Mucosa of descending colon (tissue), 3 donors: Measurements from ENCODE around the gene PAX8. TPM values are rescaled to one million over a fixed set of nuclear protein-coding genes. Genes with fewer than 3 reads are reported as not detected.

ENCODE experiments used
- ATAC-seq: fragments of 200-7000 bp; cut with Tn5 transposase; one replicate; pipeline ENCODE4 v1.9.1; 2020; ENCODE audit warnings: mild to moderate bottlenecking, moderate library complexity
- DNase-seq, 3 donors: peaks; one replicate each; pipeline ENCODE4 v3.0.0-alpha.2; 2020
- H3K36me3 ChIP-seq: fragments of 200-600 bp; one replicate; pipeline ENCODE4 v1.8.0; 2021; ENCODE audit warnings: low read depth, mild to moderate bottlenecking
- H3K4me1 ChIP-seq: fragments of 200-600 bp; one replicate; pipeline ENCODE4 v1.8.0; 2021; ENCODE audit warnings: low read depth, mild to moderate bottlenecking
- H3K4me3 ChIP-seq: fragments of 200-600 bp; one replicate; pipeline ENCODE4 v1.8.0; 2021; ENCODE audit warnings: mild to moderate bottlenecking
- H3K9me3 ChIP-seq: fragments of 200-600 bp; one replicate; pipeline ENCODE4 v1.8.0; 2021; ENCODE audit warnings: mild to moderate bottlenecking
- intact Hi-C, 2 donors: fragments of 100-400 bp; cut with DNase I in 1 of 2; cut with micrococcal nuclease in 1 of 2; formaldehyde crosslinking; loops; one replicate each; pipeline versions ENCODE4 v1.11.0 to v1.11.1; 2022; cut with DNase I, micrococcal nuclease
- total RNA-seq, 3 donors: library from RNA; stranded (reverse); fragmentation: NEBNext Ultra II Directional in 2 of 3; extraction: Animal tissue kit (Norgen Biotek cat#: 25700) in 2 of 3; gene quantifications; one replicate each; pipeline versions ENCODE4 v1.2.1 to v1.2.4, GENCODE V29; 2021 to 2023
- TF ChIP-seq, protein P1 (sequence below): fragments of 200-600 bp; IDR thresholded peaks from one replicate; pipeline ENCODE4 v1.8.0; 2022; ENCODE audit warnings: antibody characterized with exemption, mild to moderate bottlenecking
- donor health status: DM: no; HTN: no; CAD: no; lungs with moderate emphysema.
- donor health status: DM: no; HTN: no; CAD: no.
- donor health status: DM: no; HTN: yes; CAD: no.

PAX8 gene
- total RNA-seq, 3 donors from 2014 or later = 0.82 to 6.2 (median 4.8) TPM

GRCh38 chr2:113201496-113202304, 77.0 kb downstream of the PAX8 start:
- intact Hi-C loops = loop anchor here in 1 of 2 donors (5.0 kb wide), 1 partner anchor 41 kb away; no protein-coding TSS in a partner anchor
- ATAC-seq = no peak
- H3K4me1 ChIP-seq = peaks cover 15% of the 10 kb centered on the region

GRCh38 chr2:113200736-113201490, 77.8 kb downstream of the PAX8 start:
- Histone ChIP-seq H3K9me3 (no peaks in the 10 kb centered on the region), H3K4me3 (no peak overlapping the region), H3K4me1 (peaks cover 10% of the 10 kb centered on the region), H3K36me3 (no peaks in the 10 kb centered on the region)
- TF ChIP-seq, protein P1, sequence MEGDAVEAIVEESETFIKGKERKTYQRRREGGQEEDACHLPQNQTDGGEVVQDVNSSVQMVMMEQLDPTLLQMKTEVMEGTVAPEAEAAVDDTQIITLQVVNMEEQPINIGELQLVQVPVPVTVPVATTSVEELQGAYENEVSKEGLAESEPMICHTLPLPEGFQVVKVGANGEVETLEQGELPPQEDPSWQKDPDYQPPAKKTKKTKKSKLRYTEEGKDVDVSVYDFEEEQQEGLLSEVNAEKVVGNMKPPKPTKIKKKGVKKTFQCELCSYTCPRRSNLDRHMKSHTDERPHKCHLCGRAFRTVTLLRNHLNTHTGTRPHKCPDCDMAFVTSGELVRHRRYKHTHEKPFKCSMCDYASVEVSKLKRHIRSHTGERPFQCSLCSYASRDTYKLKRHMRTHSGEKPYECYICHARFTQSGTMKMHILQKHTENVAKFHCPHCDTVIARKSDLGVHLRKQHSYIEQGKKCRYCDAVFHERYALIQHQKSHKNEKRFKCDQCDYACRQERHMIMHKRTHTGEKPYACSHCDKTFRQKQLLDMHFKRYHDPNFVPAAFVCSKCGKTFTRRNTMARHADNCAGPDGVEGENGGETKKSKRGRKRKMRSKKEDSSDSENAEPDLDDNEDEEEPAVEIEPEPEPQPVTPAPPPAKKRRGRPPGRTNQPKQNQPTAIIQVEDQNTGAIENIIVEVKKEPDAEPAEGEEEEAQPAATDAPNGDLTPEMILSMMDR = no peak
- ATAC-seq (no peak), DNase-seq (peak in 1 of 3 donors; percentile 23)
- intact Hi-C loops = loop anchor here in 1 of 2 donors (5.0 kb wide), 1 partner anchor 41 kb away; no protein-coding TSS in a partner anchor

More at GRCh38 chr2:113201496-113202304, 77.0 kb downstream of the PAX8 start:
- TF ChIP-seq, protein P1 = no peak
- DNase-seq = peak in 1 of 3 donors; percentile 21
- Histone ChIP-seq H3K9me3 (no peaks in the 10 kb centered on the region), H3K36me3 (no peaks in the 10 kb centered on the region), H3K4me3 (no peak overlapping the region)

DNA sequence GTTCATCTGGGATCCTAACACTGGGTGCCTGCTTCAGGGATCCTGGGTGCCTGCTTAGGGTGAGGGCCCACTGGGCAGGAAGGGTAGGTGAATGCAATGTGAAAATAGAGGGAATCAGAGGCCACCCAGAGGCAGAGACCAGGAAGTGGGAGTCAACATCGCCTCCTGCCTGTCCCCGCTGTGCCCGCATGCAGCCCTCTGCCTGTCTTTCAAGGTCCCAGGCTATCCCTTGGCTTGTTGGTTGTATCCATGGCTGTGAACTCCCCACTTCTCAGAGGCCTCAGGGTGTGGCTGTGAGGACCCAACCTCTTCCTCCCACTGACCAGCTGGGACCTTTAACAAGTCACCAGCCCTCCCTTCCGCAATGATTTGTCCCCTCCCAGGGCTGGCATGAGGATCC, 78.5 kb downstream of the PAX8 start:
- TF ChIP-seq, protein P1 = no peak
- H3K4me3 ChIP-seq = no peak overlapping the region
- DNase-seq (peak in 1 of 3 donors; percentile 27), ATAC-seq (no peak)
- peaks cover 10% of the 10 kb centered on the region for H3K4me1 ChIP-seq
- no peaks in the 10 kb centered on the region for H3K9me3 ChIP-seq
- intact Hi-C loops = loop anchor here in 1 of 2 donors (5.0 kb wide), 1 partner anchor 42 kb away; no protein-coding TSS in a partner anchor
- H3K36me3 ChIP-seq = no peaks in the 10 kb centered on the region

DNA sequence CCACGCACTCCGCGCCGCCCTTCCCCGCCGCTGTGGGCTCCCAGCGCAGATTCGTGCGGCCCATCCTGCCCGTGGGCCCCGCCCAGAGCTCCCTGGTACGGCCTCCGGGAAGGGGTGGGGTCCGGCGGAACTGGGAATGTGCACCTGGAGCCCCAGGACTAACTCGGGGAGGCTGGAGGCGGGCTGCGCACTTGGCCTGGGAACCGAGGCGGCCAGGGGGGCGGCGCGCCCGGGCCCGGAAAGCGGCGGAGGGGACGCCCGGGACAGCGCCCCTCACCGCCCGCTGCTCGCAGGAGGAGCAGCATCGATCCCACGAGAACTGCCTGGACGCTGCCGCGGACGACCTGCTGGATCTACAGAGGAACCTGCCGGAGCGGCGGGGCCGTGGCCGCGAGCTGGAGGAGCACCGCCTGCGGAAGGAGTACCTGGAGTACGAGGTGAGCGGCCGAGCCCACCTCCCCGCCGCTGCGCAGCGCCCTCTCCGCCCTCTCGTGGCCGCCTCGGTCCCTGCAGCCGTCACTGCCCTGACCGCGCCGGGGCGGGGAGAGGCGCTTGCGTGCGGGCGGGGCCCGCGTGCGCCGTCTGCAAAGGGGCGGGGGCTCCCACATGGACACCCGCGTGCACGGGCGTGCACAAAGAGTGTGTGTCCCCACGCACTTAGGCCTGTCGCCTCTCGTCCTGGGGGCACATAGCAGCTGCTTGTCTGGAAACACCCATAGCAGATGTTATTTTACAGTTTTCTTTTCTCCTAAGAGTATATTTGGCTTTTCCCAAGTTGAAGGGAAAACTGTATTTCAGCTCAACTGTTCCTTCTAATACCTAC, 79.7 kb downstream of the PAX8 start:
- peak; percentile 95 for ATAC-seq
- intact Hi-C loops = loop anchor here in 1 of 2 donors (5.0 kb wide), 1 partner anchor 62 kb away; no protein-coding TSS in a partner anchor
- no peaks in the 10 kb centered on the region for H3K9me3 ChIP-seq
- H3K36me3 ChIP-seq = no peaks in the 10 kb centered on the region
- H3K4me3 ChIP-seq = peak overlapping the region; percentile 34
- peaks cover 10% of the 10 kb centered on the region for H3K4me1 ChIP-seq
- TF ChIP-seq, protein P1 = peak; percentile 85
- peak; percentile 87 to 94 (median 90) for DNase-seq
